Caco-2 (cell line): ENCODE results near the gene OR52N2. TPM values are rescaled to one million over a fixed set of nuclear protein-coding genes. Genes with fewer than 3 reads are reported as not detected.

Experiments
- BruUV-seq: library from RNA; stranded (reverse); fragments of 400-500 nt; replicated peaks from 2 replicates; lab custom pipeline; 2021; lab: Mats Ljungman, UMichigan
- CTCF ChIA-PET: fragments of 300-600 bp; sonication (Branson Sonifier 250); formaldehyde crosslinking; loops from one replicate; lab custom pipeline; 2022; ENCODE audit warnings: antibody characterized with exemption; lab: Charles Lee
- POLR2A ChIA-PET: fragments of 300-600 bp; sonication (Branson Sonifier 250); formaldehyde crosslinking; loops from one replicate; lab custom pipeline; 2022; ENCODE audit warnings: antibody characterized with exemption; lab: Charles Lee
- DNase-seq, 2 experiments: peaks; one replicate each; pipeline versions ENCODE4 v3.0.0 to v3.0.0-alpha.2; 2020 to 2022
- H3K27me3 ChIP-seq: replicated peaks from 2 replicates; pipeline ENCODE4 v1.6.0; 2011; ENCODE audit warnings: low read length; ENCODE audit not compliant: control insufficient read depth, insufficient read depth
- H3K36me3 ChIP-seq: 2 replicates; pipeline ENCODE4 v1.5.1; 2011; ENCODE audit warnings: low read length; ENCODE audit not compliant: control insufficient read depth, insufficient read depth
- H3K4me1 ChIP-seq: fragments of 250-450 bp; sonication (Bioruptor Pico); 2 replicates; pipeline ENCODE4 v1.5.1; 2020; ENCODE audit warnings: mild to moderate bottlenecking
- H3K4me3 ChIP-seq: 2 replicates; pipeline ENCODE4 v1.5.1; 2011; ENCODE audit warnings: low read depth, mild to moderate bottlenecking, control low read depth, low read length
- H3K9me3 ChIP-seq: fragments of 250-450 bp; sonication (Bioruptor Pico); 2 replicates; pipeline ENCODE4 v1.5.1; 2020; ENCODE audit warnings: mild to moderate bottlenecking, moderate library complexity
- H3K27ac Mint-ChIP-seq: one replicate; pipeline ENCODE4 v1.8.0; 2022; ENCODE audit warnings: mixed read lengths; ENCODE audit not compliant: unreplicated experiment
- H3K27me3 Mint-ChIP-seq: one replicate; pipeline ENCODE4 v1.8.0; 2022; ENCODE audit warnings: mixed read lengths; ENCODE audit not compliant: insufficient read depth, unreplicated experiment
- H3K36me3 Mint-ChIP-seq: one replicate; pipeline ENCODE4 v1.8.0; 2022; ENCODE audit warnings: mild to moderate bottlenecking, mixed read lengths; ENCODE audit not compliant: insufficient read depth, unreplicated experiment
- H3K4me1 Mint-ChIP-seq: one replicate; pipeline ENCODE4 v1.8.0; 2022; ENCODE audit warnings: low read depth, mixed read lengths; ENCODE audit not compliant: unreplicated experiment
- H3K4me3 Mint-ChIP-seq: one replicate; pipeline ENCODE4 v1.8.0; 2022; ENCODE audit warnings: mild to moderate bottlenecking, moderate library complexity, mixed read lengths; ENCODE audit not compliant: unreplicated experiment
- H3K9me3 Mint-ChIP-seq: one replicate; pipeline ENCODE4 v1.8.0; 2022; ENCODE audit warnings: mixed read lengths; ENCODE audit not compliant: unreplicated experiment
- intact Hi-C: fragments of 100-400 bp; cut with micrococcal nuclease; formaldehyde crosslinking; loops from one replicate; pipeline ENCODE4 v1.10.0; 2022; ENCODE audit not compliant: unreplicated experiment
- total RNA-seq: library from RNA; stranded (reverse); gene quantifications from 2 replicates; pipeline ENCODE4 v1.2.3, GENCODE V29; 2022
- TF ChIP-seq, protein P1 (sequence below), 2 experiments: fragments of 200-600 bp in 1 of 2; IDR thresholded peaks; 1 replicate in 1 of 2; 2 replicates in 1 of 2; pipeline versions ENCODE4 v1.5.1 to v1.8.0; 2011 to 2022; ENCODE audit warnings: antibody characterized with exemption in 1 of 2, control low read depth in 1 of 2, inconsistent platforms in 1 of 2, low read depth in 1 of 2, low read length in 1 of 2, mild to moderate bottlenecking in 1 of 2, moderate library complexity in 1 of 2; ENCODE audit not compliant: insufficient read depth in 1 of 2, severe bottlenecking in 1 of 2, unreplicated experiment in 1 of 2

The OR52N2 gene
- total RNA-seq, 1 experiment from 2014 or later, result not detected

DNA sequence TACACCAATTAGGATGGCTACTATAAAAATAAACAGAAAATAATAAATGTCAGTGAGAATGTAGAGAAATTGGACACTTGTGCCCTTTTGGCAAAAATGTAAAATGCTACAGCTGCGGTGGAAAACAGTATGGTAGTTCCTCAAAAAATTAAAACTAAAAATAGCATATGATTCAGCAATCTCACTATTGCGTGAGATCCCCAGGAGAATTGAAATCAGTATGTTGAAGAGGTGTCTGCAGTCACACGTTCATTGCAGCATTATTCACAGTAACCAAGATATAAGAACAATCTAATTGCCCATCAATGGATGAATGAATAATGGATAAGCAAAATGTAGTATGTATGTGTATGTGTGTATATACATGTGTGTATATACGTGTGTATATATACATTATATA, 6.8 kb downstream of the OR52N2 start:
- H3K27me3 ChIP-seq, result no peaks in the 10 kb centered on the region; the same call in 1 of the 2 replicates
- H3K4me1 ChIP-seq, result peaks cover 4% of the 10 kb centered on the region; the same call in 1 of the 2 replicates
- Mint-ChIP-seq H3K4me1 (no peaks in the 10 kb centered on the region), H3K4me3 (no peak overlapping the region), H3K36me3 (no peaks in the 10 kb centered on the region), H3K9me3 (no peaks in the 10 kb centered on the region), H3K27me3 (peaks cover 3% of the 10 kb centered on the region), H3K27ac (no peak overlapping the region)
- TF ChIP-seq, protein P1, sequence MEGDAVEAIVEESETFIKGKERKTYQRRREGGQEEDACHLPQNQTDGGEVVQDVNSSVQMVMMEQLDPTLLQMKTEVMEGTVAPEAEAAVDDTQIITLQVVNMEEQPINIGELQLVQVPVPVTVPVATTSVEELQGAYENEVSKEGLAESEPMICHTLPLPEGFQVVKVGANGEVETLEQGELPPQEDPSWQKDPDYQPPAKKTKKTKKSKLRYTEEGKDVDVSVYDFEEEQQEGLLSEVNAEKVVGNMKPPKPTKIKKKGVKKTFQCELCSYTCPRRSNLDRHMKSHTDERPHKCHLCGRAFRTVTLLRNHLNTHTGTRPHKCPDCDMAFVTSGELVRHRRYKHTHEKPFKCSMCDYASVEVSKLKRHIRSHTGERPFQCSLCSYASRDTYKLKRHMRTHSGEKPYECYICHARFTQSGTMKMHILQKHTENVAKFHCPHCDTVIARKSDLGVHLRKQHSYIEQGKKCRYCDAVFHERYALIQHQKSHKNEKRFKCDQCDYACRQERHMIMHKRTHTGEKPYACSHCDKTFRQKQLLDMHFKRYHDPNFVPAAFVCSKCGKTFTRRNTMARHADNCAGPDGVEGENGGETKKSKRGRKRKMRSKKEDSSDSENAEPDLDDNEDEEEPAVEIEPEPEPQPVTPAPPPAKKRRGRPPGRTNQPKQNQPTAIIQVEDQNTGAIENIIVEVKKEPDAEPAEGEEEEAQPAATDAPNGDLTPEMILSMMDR (IDR thresholded peaks at IDR 0.05; ENCODE audit: insufficient read depth in 1 of 2, low read depth in 1 of 2, low read length in 1 of 2, severe bottlenecking in 1 of 2, unreplicated experiment in 1 of 2), result no peak
- DNase-seq, result no peak
- POLR2A ChIA-PET, result no interaction called here
- no peaks in the 10 kb centered on the region for H3K36me3 ChIP-seq
- CTCF ChIA-PET, result no interaction called here
- no peaks in the 10 kb centered on the region for H3K9me3 ChIP-seq
- intact Hi-C loops, result no loop called here
- H3K4me3 ChIP-seq, result no peak overlapping the region
- BruUV-seq, result no TSS peak

DNA sequence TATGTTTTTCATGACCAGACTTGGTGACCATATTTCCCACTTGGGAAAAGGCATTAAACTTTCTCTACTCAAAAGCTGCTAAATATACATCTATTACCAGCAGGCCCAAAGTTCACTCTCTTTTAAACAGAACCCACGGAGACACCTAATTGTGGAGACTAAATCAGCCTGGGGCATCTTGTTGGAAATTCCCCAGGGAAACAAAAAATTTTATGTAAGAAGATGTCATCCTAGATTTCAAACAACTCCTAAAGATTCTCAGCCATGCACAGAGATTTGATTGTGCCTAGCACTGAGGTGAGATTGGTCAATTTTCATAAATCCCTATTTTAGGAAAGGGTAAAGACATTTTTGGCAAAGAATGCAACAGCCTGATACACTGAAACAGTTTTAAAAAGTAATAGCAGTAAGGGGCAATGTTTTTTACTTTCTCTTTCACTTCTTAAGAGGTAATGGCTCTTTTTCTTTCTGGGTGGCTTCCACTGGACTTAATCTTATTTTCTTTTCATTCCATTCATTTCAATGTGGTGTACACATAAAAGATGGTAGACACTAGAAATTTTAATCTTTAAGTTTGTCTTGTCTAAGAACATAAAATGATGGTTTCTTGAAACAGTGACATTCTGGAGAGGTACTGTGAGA, 9.6 kb downstream of the OR52N2 start:
- no peaks in the 10 kb centered on the region; the same call in 1 of the 2 replicates for H3K27me3 ChIP-seq
- POLR2A ChIA-PET, result no interaction called here

DNA sequence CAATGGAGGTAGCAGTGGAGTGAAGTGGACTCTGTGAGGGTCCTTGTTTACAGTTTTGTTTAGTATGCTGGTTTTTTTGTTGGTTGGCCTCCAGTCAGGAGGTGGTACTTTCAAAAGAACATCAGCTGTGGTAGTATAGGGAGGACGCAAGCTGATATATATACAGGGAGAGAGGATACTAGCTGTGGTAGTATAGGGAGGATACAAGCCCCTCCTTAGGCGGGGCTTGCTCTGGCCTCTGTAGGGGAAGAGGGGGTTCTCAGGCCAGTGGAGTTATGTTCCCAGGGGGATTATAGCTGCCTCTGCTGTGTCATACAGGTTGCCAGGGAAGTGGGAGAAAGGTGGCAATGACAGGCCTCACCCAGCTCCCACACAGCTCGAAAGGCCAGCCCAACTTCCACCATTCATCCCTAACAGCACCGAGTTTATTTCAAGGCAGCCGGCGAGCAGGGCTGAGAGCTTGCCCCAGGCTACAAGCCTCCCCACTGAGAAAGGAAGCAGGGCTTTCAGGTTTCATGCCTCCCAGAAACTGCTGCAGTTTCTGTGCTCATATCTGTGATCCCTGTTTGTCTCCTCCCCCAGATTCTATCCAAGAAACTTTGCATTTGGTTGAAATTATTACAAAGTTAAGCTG, 22.6 kb downstream of the OR52N2 start:
- H3K36me3 Mint-ChIP-seq, result no peaks in the 10 kb centered on the region
- Histone ChIP-seq H3K4me1 (no peaks in the 10 kb centered on the region), H3K27me3 (no peaks in the 10 kb centered on the region), H3K9me3 (no peaks in the 10 kb centered on the region), H3K4me3 (no peak overlapping the region), H3K36me3 (no peaks in the 10 kb centered on the region)
- ChIA-PET POLR2A (no interaction called here), CTCF (no interaction called here)
- H3K9me3 Mint-ChIP-seq, result no peaks in the 10 kb centered on the region
- TF ChIP-seq, protein P1 (IDR thresholded peaks at IDR 0.05; ENCODE audit: insufficient read depth in 1 of 2, low read depth in 1 of 2, low read length in 1 of 2, severe bottlenecking in 1 of 2, unreplicated experiment in 1 of 2), result no peak
- H3K4me1 Mint-ChIP-seq, result no peaks in the 10 kb centered on the region
- no peak overlapping the region for H3K4me3 Mint-ChIP-seq
- BruUV-seq, result no TSS peak
- no peak for DNase-seq
- no peak overlapping the region for H3K27ac Mint-ChIP-seq
- no peaks in the 10 kb centered on the region for H3K27me3 Mint-ChIP-seq
- intact Hi-C loops, result no loop called here

More for the DNA sequence above, 9.6 kb downstream of the OR52N2 start:
- no peaks in the 10 kb centered on the region for H3K36me3 Mint-ChIP-seq
- no peak overlapping the region for H3K4me3 Mint-ChIP-seq
- 0 out of 2 replicates have a peak, but pooled peaks cover 3% of the 10 kb centered on the region for H3K9me3 ChIP-seq
- peaks cover under 1% of the 10 kb centered on the region for H3K4me1 Mint-ChIP-seq
- no peaks in the 10 kb centered on the region for H3K36me3 ChIP-seq
- H3K4me3 ChIP-seq, result no peak overlapping the region
- no peak overlapping the region for H3K27ac Mint-ChIP-seq
- no peak for DNase-seq
- no TSS peak for BruUV-seq
- H3K9me3 Mint-ChIP-seq, result no peaks in the 10 kb centered on the region
- CTCF ChIA-PET, result no interaction called here
- TF ChIP-seq, protein P1 (IDR thresholded peaks at IDR 0.05; ENCODE audit: insufficient read depth in 1 of 2, low read depth in 1 of 2, low read length in 1 of 2, severe bottlenecking in 1 of 2, unreplicated experiment in 1 of 2), result no peak
- intact Hi-C loops, result no loop called here
- no peaks in the 10 kb centered on the region for H3K27me3 Mint-ChIP-seq
- peaks cover 9% of the 10 kb centered on the region for H3K4me1 ChIP-seq
